ENCODE results near the gene KRTAP4-11.

KRTAP4-11 gene

GRCh38 chr17:41145261-41145660 is 27.1 kb upstream of the KRTAP4-11 start:
- no peak for TF ChIP-seq POLR2AphosphoS5 (IDR thresholded peaks at IDR 0.05; ENCODE audit: low read depth, low read length)

GRCh38 chr17:41144846-41145245 is 26.7 kb upstream of the KRTAP4-11 start:
- TF ChIP-seq REST (IDR thresholded peaks at IDR 0.05; ENCODE audit: insufficient read depth in 1 of 2, low read depth in 2 of 2, low read length in 2 of 2) = no peak
- TF ChIP-seq TAF1 (IDR thresholded peaks at IDR 0.05; ENCODE audit: borderline replicate concordance, insufficient read depth, low read length) = no peak
- TF ChIP-seq SIN3A (IDR thresholded peaks at IDR 0.05; ENCODE audit: borderline replicate concordance, insufficient read depth, low read length) = no peak
- TF ChIP-seq POLR2AphosphoS5 (IDR thresholded peaks at IDR 0.05; ENCODE audit: low read depth, low read length) = no peak
- no peak for TF ChIP-seq FOXP2 (optimal IDR thresholded peaks at IDR 0.05; ENCODE audit: borderline replicate concordance, extremely low read depth, extremely low read length, insufficient read depth)

- no peak for TF ChIP-seq POLR2AphosphoS5 (IDR thresholded peaks at IDR 0.05; ENCODE audit: low read depth, low read length)
- TF ChIP-seq SIN3A (IDR thresholded peaks at IDR 0.05; ENCODE audit: borderline replicate concordance, insufficient read depth, low read length) = no peak
- TF ChIP-seq REST (IDR thresholded peaks at IDR 0.05; ENCODE audit: insufficient read depth in 1 of 2, low read depth in 2 of 2, low read length in 2 of 2) = no peak
- no peak for TF ChIP-seq FOXP2 (optimal IDR thresholded peaks at IDR 0.05; ENCODE audit: borderline replicate concordance, extremely low read depth, extremely low read length, insufficient read depth)
- TF ChIP-seq TAF1 (IDR thresholded peaks at IDR 0.05; ENCODE audit: borderline replicate concordance, insufficient read depth, low read length) = no peak
Measured at GRCh38 chr17:41141361-41141760, 23.2 kb upstream of the KRTAP4-11 start.

GRCh38 chr17:41140360-41141131 is 22.4 kb upstream of the KRTAP4-11 start, which contains the start of gene KRTAP4-6:
KRTAP4-6 (minus strand) TSS chr17:41140544; CDS start chr17:41140487, 57 bp downstream.
- no peak for TF ChIP-seq POLR2AphosphoS5 (IDR thresholded peaks at IDR 0.05; ENCODE audit: low read depth, low read length)
- TF ChIP-seq SIN3A (IDR thresholded peaks at IDR 0.05; ENCODE audit: borderline replicate concordance, insufficient read depth, low read length) = no peak
- no peak for TF ChIP-seq FOXP2 (optimal IDR thresholded peaks at IDR 0.05; ENCODE audit: borderline replicate concordance, extremely low read depth, extremely low read length, insufficient read depth)
- TF ChIP-seq REST (IDR thresholded peaks at IDR 0.05; ENCODE audit: insufficient read depth in 1 of 2, low read depth in 2 of 2, low read length in 2 of 2) = no peak
- TF ChIP-seq TAF1 (IDR thresholded peaks at IDR 0.05; ENCODE audit: borderline replicate concordance, insufficient read depth, low read length) = no peak

GRCh38 chr17:41133880-41134735 is 15.9 kb upstream of the KRTAP4-11 start:
- no peak for TF ChIP-seq FOXP2 (optimal IDR thresholded peaks at IDR 0.05; ENCODE audit: borderline replicate concordance, extremely low read depth, extremely low read length, insufficient read depth)
- TF ChIP-seq REST (IDR thresholded peaks at IDR 0.05; ENCODE audit: insufficient read depth in 1 of 2, low read depth in 2 of 2, low read length in 2 of 2) = no peak
- TF ChIP-seq POLR2AphosphoS5 (IDR thresholded peaks at IDR 0.05; ENCODE audit: low read depth, low read length) = no peak

Measured in PFSK-1 (cell line).